ENCODE data around the gene POLE. TPM values are rescaled to one million over a fixed set of nuclear protein-coding genes. Genes with fewer than 3 reads are reported as not detected.

Gene POLE
- total RNA-seq, 1 experiment from 2014 or later = 147 TPM

- Histone ChIP-seq H3K4me1 (ENCODE audit: insufficient read depth, low read length) (no peaks in the 10 kb centered on the region), H3K27ac (ENCODE audit: insufficient read length, low read depth, low read length) (no peak overlapping the region), H3K9me3 (ENCODE audit: control insufficient read depth, low read depth, low read length) (no peaks in the 10 kb centered on the region), H2BK20ac (ENCODE audit: low read depth, low read length, poor library complexity, severe bottlenecking) (no peak overlapping the region), H4K91ac (ENCODE audit: insufficient read length, low read depth, low read length) (no peak overlapping the region), H4K20me1 (ENCODE audit: control insufficient read depth, insufficient read depth, insufficient read length) (no peaks in the 10 kb centered on the region), H3T11ph (ENCODE audit: low read length) (no peak overlapping the region), H3K23ac (ENCODE audit: insufficient read length, low read depth, low read length) (no peak overlapping the region), H4K8ac (replicated peaks; ENCODE audit: insufficient read length, low read depth, low read length) (no peak overlapping the region), H3K79me2 (ENCODE audit: insufficient read depth, low read length) (no peaks in the 10 kb centered on the region), H2BK120ac (ENCODE audit: low read depth, low read length, poor library complexity, severe bottlenecking) (no peak overlapping the region), H2BK15ac (ENCODE audit: low read depth, low read length) (no peak overlapping the region), H2BK12ac (ENCODE audit: insufficient read length, low read depth, low read length) (no peak overlapping the region), H2AFZ (ENCODE audit: low read length) (no peak overlapping the region), H3K27me3 (ENCODE audit: insufficient read depth, low read length) (peaks cover 23% of the 10 kb centered on the region; the same call in 1 of the 2 replicates), H2AK5ac (ENCODE audit: insufficient read length, low read length) (no peak overlapping the region), H3K9ac (ENCODE audit: extremely low read depth, insufficient read length, low read length) (no peak overlapping the region), H3K18ac (ENCODE audit: insufficient read length, low read depth, low read length) (no peak overlapping the region), H4K5ac (ENCODE audit: insufficient read length, low read depth, low read length) (no peak overlapping the region), H2BK5ac (ENCODE audit: insufficient read length, low read length) (no peak overlapping the region), H3K4ac (ENCODE audit: low read depth, low read length) (no peak overlapping the region), H3K79me1 (ENCODE audit: insufficient read depth, low read depth, low read length, poor library complexity, severe bottlenecking) (no peaks in the 10 kb centered on the region), H3K56ac (ENCODE audit: insufficient read length, low read depth, low read length) (no peak overlapping the region), H3K4me2 (ENCODE audit: insufficient read depth, insufficient read length, low read length) (no peak overlapping the region), H3K14ac (ENCODE audit: insufficient read depth, low read length) (no peak overlapping the region), H3K23me2 (ENCODE audit: insufficient read length, low read depth, low read length, poor library complexity, severe bottlenecking) (no peaks in the 10 kb centered on the region)
- peaks cover 3 to 13% of the 10 kb centered on the region in 2 experiments; a peak in 3 of 4 replicates for H3K4me1 Mint-ChIP-seq
- H3K9me3 Mint-ChIP-seq = peaks cover 0 to 6% of the 10 kb centered on the region in 2 experiments; a peak in 2 of 5 replicates
- no CpG with 5 or more reads among the region's 11 CpGs for WGBS (ENCODE audit: extremely low coverage, insufficient read length, low lambda C conversion rate)
- peak; percentile 97 for DNase-seq
- no peak overlapping the region; a peak in 1 of 7 replicates for H3K27ac Mint-ChIP-seq
- no peaks in the 10 kb centered on the region; a peak in 1 of 7 replicates for H3K36me3 Mint-ChIP-seq (ENCODE audit: insufficient read depth in 1 of 3, low read depth in 3 of 3)
- H3K4me3 Mint-ChIP-seq = peak overlapping the region in 1 of 2 experiments; percentile 33; a peak in 1 of 5 replicates
- TF ChIP-seq, protein P1, sequence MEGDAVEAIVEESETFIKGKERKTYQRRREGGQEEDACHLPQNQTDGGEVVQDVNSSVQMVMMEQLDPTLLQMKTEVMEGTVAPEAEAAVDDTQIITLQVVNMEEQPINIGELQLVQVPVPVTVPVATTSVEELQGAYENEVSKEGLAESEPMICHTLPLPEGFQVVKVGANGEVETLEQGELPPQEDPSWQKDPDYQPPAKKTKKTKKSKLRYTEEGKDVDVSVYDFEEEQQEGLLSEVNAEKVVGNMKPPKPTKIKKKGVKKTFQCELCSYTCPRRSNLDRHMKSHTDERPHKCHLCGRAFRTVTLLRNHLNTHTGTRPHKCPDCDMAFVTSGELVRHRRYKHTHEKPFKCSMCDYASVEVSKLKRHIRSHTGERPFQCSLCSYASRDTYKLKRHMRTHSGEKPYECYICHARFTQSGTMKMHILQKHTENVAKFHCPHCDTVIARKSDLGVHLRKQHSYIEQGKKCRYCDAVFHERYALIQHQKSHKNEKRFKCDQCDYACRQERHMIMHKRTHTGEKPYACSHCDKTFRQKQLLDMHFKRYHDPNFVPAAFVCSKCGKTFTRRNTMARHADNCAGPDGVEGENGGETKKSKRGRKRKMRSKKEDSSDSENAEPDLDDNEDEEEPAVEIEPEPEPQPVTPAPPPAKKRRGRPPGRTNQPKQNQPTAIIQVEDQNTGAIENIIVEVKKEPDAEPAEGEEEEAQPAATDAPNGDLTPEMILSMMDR (conservative IDR thresholded peaks at IDR 0.05) = no peak
- H3K27me3 Mint-ChIP-seq (ENCODE audit: low read depth) = peaks cover 93% of the 10 kb centered on the region
These were observed 93.2 kb downstream of the POLE start for GRCh38 chr12:132593938-132594358.

Data from H9 (cell line).